ENCODE results near the gene ANKRD29. TPM values are rescaled to one million over a fixed set of nuclear protein-coding genes. Genes with fewer than 3 reads are reported as not detected.

The ANKRD29 gene
- total and polyA plus RNA-seq, 7 experiments from 2014 or later = 0.11 to 0.58 (median 0.18) TPM; not detected in 2

DNA sequence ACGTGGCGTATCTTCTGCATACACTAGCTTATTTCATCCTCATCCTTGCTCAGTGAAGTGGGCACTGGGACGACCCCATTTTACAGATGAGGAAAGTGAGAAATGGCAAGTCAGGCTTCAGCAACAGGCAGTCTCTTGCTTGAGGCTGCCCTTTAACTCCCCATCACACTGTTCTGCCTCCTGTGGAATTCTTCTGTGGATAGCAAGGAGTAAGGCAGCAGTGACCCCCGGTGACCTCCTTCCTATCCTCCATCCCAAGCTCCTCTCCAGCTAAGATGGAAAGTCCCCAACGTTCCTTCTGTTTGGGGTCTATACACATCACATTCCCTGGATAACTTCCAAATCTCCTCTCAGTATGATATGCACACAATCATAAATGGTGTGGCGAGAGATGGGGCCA, 10.5 kb downstream of the ANKRD29 start:
- Histone ChIP-seq H3K27me3 (ENCODE audit: control insufficient read depth in 2 of 2, insufficient read depth in 2 of 2, low read length in 2 of 2) (no peaks in the 10 kb centered on the region), H3K36me3 (ENCODE audit: control insufficient read depth in 2 of 3, insufficient read depth in 3 of 3, low read length in 3 of 3) (no peaks in the 10 kb centered on the region), H3K4me1 (ENCODE audit: control insufficient read depth in 2 of 2, insufficient read depth in 2 of 2, low read length in 2 of 2) (no peaks in the 10 kb centered on the region), H3K9me3 (ENCODE audit: control insufficient read depth in 2 of 3, low read length in 3 of 3) (no peaks in the 10 kb centered on the region), H3K27ac (ENCODE audit: low read depth, low read length) (no peak overlapping the region), H3K4me3 (ENCODE audit: low read length) (no peak overlapping the region)
- H3K9me3 Mint-ChIP-seq = no peaks in the 10 kb centered on the region
- H3K27me3 Mint-ChIP-seq = peaks cover 0 to 35% (median 11%) of the 10 kb centered on the region in 5 donors
- intact Hi-C loops (cut with micrococcal nuclease) = no loop called here
- DNase-seq (no peak), ATAC-seq (no peak)
- no peak overlapping the region for H3K4me3 Mint-ChIP-seq
- no peaks in the 10 kb centered on the region for H3K36me3 Mint-ChIP-seq
- peaks cover 0 to 6% (median 2%) of the 10 kb centered on the region in 7 donors for H3K4me1 Mint-ChIP-seq
- ChIA-PET CTCF (interaction anchor here (1.6 kb wide), 1 partner anchor 11 kb away, joined by 3 read pairs; no protein-coding TSS in a partner anchor), POLR2A (no interaction called here)
- no peak overlapping the region for H3K27ac Mint-ChIP-seq

DNA sequence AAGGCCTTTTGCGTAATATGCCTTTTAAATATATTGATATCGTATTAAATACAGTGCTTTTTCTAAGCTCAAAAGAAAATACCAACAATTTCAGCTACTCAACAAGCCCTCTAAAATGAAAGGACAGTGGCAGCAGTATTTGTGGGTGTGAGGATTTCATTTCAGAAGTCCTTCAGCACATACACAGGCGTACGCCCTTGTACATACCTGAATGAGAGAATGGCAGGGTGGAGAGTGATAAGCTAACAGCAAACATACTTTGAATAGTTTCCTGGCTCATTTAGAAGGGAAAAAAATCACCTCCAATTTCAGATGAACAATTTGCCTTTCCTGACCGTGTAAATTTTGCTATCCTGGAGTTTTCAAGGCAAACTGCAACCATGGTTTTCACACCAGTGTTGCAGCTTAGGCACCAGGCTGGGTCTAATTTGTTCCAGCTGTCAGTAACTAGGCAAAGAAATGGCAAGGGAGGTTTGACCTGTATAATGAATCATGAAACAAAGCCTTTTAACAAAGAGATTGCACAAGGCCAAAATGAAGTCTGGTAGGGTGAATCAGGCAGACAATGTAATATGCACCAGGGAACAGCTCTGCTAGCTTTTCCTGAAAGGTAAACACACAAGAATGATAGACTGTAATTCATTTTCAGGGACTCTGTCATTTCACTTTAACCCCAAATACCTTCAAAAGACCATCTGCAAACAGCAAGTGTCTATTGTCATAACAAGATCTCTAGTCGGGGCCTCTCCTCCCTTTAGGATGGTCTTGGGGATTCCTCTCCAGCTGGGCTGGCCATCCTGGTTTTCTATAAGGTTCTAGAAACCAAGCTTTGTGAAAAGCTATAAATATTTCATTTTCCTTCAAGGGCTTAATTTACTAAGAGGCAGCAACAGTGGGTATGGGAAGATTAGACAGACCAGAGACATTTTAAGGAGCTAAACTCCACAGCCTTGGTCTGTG, 11.5 kb downstream of the ANKRD29 start:
- peaks cover 0 to 33% (median 6%) of the 10 kb centered on the region in 5 donors for H3K27me3 Mint-ChIP-seq
- CTCF ChIA-PET = no interaction called here

DNA sequence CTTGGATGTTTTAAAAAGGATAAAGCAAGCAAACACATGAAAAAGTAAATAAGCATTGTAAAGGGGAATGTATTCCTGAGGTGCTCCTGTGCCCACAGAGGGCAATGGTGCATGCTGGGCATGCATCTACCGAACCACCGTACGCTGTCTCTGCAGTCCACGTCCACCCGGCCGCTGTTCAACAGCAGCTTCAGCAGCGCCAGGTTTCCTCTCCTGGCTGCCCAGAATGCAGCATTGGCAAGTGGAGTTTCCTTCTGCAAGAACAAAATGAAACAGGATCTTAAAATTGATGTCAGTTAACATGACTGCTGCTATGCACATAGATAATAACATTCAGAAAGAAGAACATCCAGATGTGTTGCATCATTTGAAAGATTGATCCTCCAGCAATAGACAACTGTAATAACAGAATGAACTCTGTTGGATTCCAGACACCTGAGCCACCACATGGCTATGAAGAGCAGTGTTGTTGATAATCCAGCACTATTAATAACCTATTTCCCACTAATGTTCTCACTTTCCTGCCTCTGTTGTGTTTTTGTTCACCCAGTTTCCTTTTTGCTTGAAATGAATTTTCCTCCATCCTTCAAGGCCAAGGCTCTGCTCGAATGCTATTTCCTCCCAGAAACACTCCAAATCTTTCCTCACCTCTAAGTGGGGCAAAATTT, 13.6 kb downstream of the ANKRD29 start:
- Mint-ChIP-seq H3K4me3 (no peak overlapping the region), H3K36me3 (no peaks in the 10 kb centered on the region), H3K9me3 (no peaks in the 10 kb centered on the region), H3K27me3 (peaks cover 0 to 47% (median 6%) of the 10 kb centered on the region in 5 donors), H3K27ac (no peak overlapping the region), H3K4me1 (peaks cover 0 to 6% (median 2%) of the 10 kb centered on the region in 7 donors)
- no peaks in the 10 kb centered on the region for H3K27me3 ChIP-seq (ENCODE audit: control insufficient read depth in 2 of 2, insufficient read depth in 2 of 2, low read length in 2 of 2)
- H3K4me1 ChIP-seq (ENCODE audit: control insufficient read depth in 2 of 2, insufficient read depth in 2 of 2, low read length in 2 of 2) = no peaks in the 10 kb centered on the region
- no peaks in the 10 kb centered on the region for H3K36me3 ChIP-seq (ENCODE audit: control insufficient read depth in 2 of 3, insufficient read depth in 3 of 3, low read length in 3 of 3)
- POLR2A ChIA-PET = no interaction called here
- no peak for DNase-seq
- CTCF ChIA-PET = no interaction called here
- H3K4me3 ChIP-seq (ENCODE audit: low read length) = no peak overlapping the region
- intact Hi-C loops (cut with micrococcal nuclease) = no loop called here
- ATAC-seq = no peak
- no peak overlapping the region for H3K27ac ChIP-seq (ENCODE audit: low read depth, low read length)
- no peaks in the 10 kb centered on the region for H3K9me3 ChIP-seq (ENCODE audit: control insufficient read depth in 2 of 3, low read length in 3 of 3)

More for the DNA sequence above, 11.5 kb downstream of the ANKRD29 start:
- no peak overlapping the region for H3K27ac ChIP-seq (ENCODE audit: low read depth, low read length)
- no peaks in the 10 kb centered on the region for H3K9me3 ChIP-seq (ENCODE audit: control insufficient read depth in 2 of 3, low read length in 3 of 3)
- no peaks in the 10 kb centered on the region for H3K36me3 ChIP-seq (ENCODE audit: control insufficient read depth in 2 of 3, insufficient read depth in 3 of 3, low read length in 3 of 3)
- no peak for DNase-seq
- Mint-ChIP-seq H3K4me3 (no peak overlapping the region), H3K9me3 (no peaks in the 10 kb centered on the region), H3K36me3 (no peaks in the 10 kb centered on the region), H3K27ac (no peak overlapping the region), H3K4me1 (peaks cover 0 to 6% (median 2%) of the 10 kb centered on the region in 7 donors)
- POLR2A ChIA-PET = interaction anchor here (0.9 to 1.0 kb wide), 2 partner anchors 10 to 14 kb away, joined by 3 read pairs; no protein-coding TSS in a partner anchor
- intact Hi-C loops (cut with micrococcal nuclease) = no loop called here
- no peaks in the 10 kb centered on the region for H3K27me3 ChIP-seq (ENCODE audit: control insufficient read depth in 2 of 2, insufficient read depth in 2 of 2, low read length in 2 of 2)
- H3K4me1 ChIP-seq (ENCODE audit: control insufficient read depth in 2 of 2, insufficient read depth in 2 of 2, low read length in 2 of 2) = no peaks in the 10 kb centered on the region
- H3K4me3 ChIP-seq (ENCODE audit: low read length) = no peak overlapping the region
- no peak for ATAC-seq

DNA sequence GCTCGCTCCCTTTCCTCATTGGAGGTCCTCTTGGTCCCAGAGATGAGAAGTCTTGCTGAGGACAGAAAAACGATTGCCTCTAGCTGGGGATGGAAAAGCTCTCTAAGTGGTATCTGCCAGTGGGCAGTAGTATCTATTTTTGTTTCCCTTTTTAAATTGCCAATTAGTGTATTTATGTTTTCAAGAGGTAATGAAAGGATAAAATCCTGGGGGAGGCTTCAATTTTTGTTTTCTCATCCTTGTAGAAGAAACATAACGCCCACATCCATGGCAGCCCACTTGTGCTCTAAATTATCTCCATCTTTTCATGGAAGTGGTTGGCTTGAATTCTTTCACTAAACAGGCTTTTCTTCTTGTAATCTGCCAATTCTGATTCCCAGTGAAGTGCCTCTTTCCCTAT, 14.3 kb downstream of the ANKRD29 start:
- Histone ChIP-seq H3K4me1 (ENCODE audit: control insufficient read depth in 2 of 2, insufficient read depth in 2 of 2, low read length in 2 of 2) (no peaks in the 10 kb centered on the region), H3K4me3 (ENCODE audit: low read length) (no peak overlapping the region), H3K36me3 (ENCODE audit: control insufficient read depth in 2 of 3, insufficient read depth in 3 of 3, low read length in 3 of 3) (no peaks in the 10 kb centered on the region), H3K27ac (ENCODE audit: low read depth, low read length) (no peak overlapping the region), H3K27me3 (ENCODE audit: control insufficient read depth in 2 of 2, insufficient read depth in 2 of 2, low read length in 2 of 2) (no peaks in the 10 kb centered on the region), H3K9me3 (ENCODE audit: control insufficient read depth in 2 of 3, low read length in 3 of 3) (no peaks in the 10 kb centered on the region)
- H3K9me3 Mint-ChIP-seq = no peaks in the 10 kb centered on the region
- no peak overlapping the region for H3K4me3 Mint-ChIP-seq
- H3K36me3 Mint-ChIP-seq = no peaks in the 10 kb centered on the region
- POLR2A ChIA-PET = no interaction called here
- CTCF ChIA-PET = no interaction called here
- peaks cover 0 to 6% (median 2%) of the 10 kb centered on the region in 7 donors for H3K4me1 Mint-ChIP-seq
- intact Hi-C loops (cut with micrococcal nuclease) = no loop called here
- H3K27me3 Mint-ChIP-seq = peaks cover 0 to 52% (median 5%) of the 10 kb centered on the region in 5 donors
- ATAC-seq (no peak), DNase-seq (no peak)
- no peak overlapping the region for H3K27ac Mint-ChIP-seq

DNA sequence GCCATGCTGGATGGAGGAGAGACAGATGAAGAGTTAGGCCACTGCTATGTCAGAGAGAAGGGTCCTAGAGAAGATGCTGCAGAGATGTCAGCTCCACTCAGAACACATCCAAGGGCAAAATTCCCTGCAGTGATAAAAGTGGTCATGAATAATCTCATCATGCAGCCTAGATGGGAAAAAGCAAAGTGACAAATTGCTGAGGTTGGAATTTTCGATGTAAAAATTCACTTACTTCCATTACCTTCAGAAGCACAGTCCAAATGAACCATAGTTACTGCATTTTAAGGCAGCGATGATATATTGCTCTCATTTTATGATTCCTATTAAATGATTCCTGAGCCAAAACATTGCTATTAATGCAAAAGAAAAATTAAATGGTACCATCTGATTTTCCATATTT, 16.4 kb downstream of the ANKRD29 start:
- Histone ChIP-seq H3K27me3 (ENCODE audit: control insufficient read depth in 2 of 2, insufficient read depth in 2 of 2, low read length in 2 of 2) (no peaks in the 10 kb centered on the region), H3K4me1 (ENCODE audit: control insufficient read depth in 2 of 2, insufficient read depth in 2 of 2, low read length in 2 of 2) (no peaks in the 10 kb centered on the region), H3K4me3 (ENCODE audit: low read length) (no peak overlapping the region), H3K9me3 (ENCODE audit: control insufficient read depth in 2 of 3, low read length in 3 of 3) (no peaks in the 10 kb centered on the region), H3K36me3 (ENCODE audit: control insufficient read depth in 2 of 3, insufficient read depth in 3 of 3, low read length in 3 of 3) (no peaks in the 10 kb centered on the region), H3K27ac (ENCODE audit: low read depth, low read length) (no peak overlapping the region)
- ChIA-PET POLR2A (no interaction called here), CTCF (no interaction called here)
- H3K36me3 Mint-ChIP-seq = no peaks in the 10 kb centered on the region
- H3K4me3 Mint-ChIP-seq = no peak overlapping the region
- intact Hi-C loops (cut with micrococcal nuclease) = no loop called here
- H3K4me1 Mint-ChIP-seq = peaks cover 0 to 6% (median 2%) of the 10 kb centered on the region in 7 donors
- ATAC-seq (no peak), DNase-seq (no peak)
- H3K9me3 Mint-ChIP-seq = peaks cover 0 to 5% (median 0%) of the 10 kb centered on the region in 11 donors
- no peak overlapping the region for H3K27ac Mint-ChIP-seq
- peaks cover 0 to 41% (median 4%) of the 10 kb centered on the region in 5 donors for H3K27me3 Mint-ChIP-seq

DNA sequence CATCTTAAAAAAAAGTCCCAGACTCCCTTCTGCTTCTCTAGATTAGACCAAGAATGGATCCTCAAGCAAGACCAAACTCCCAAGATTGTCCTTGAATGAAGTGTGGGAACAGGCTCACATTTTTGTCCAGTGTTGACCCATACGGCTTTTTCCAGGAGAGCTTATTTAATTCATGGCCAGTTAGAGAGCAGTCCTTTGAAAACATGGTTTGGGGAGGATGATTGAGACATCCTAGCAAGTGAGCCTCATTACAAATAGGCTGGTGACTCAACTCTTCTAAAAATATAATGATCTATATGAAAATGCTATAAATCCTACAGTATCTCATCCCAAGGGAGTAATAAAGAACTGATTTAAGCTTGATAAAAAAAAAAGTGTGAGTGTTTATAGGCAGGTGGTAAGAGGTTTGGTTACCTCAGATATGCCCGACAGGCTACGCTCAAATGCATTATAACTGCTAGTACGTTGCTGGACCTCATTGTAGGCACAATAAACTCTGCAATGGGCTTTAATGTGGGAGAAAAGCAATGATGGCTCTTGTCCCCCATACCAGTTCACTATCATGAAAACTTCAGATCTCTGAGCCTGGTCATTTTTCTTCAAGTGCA, 17.0 kb downstream of the ANKRD29 start:
- H3K4me1 Mint-ChIP-seq = peaks cover 0 to 6% (median 2%) of the 10 kb centered on the region in 7 donors
- CTCF ChIA-PET = no interaction called here
- H3K27me3 Mint-ChIP-seq = peaks cover 0 to 41% (median 4%) of the 10 kb centered on the region in 5 donors
- no peaks in the 10 kb centered on the region for H3K27me3 ChIP-seq (ENCODE audit: control insufficient read depth in 2 of 2, insufficient read depth in 2 of 2, low read length in 2 of 2)
- H3K9me3 Mint-ChIP-seq = peaks cover 0 to 5% (median 0%) of the 10 kb centered on the region in 11 donors
- no peak overlapping the region for H3K4me3 ChIP-seq (ENCODE audit: low read length)
- H3K27ac ChIP-seq (ENCODE audit: low read depth, low read length) = no peak overlapping the region
- DNase-seq (no peak), ATAC-seq (no peak)
- intact Hi-C loops (cut with micrococcal nuclease) = no loop called here
- H3K36me3 ChIP-seq (ENCODE audit: control insufficient read depth in 2 of 3, insufficient read depth in 3 of 3, low read length in 3 of 3) = no peaks in the 10 kb centered on the region
- POLR2A ChIA-PET = no interaction called here
- H3K4me3 Mint-ChIP-seq = no peak overlapping the region
- H3K27ac Mint-ChIP-seq = no peak overlapping the region
- no peaks in the 10 kb centered on the region for H3K4me1 ChIP-seq (ENCODE audit: control insufficient read depth in 2 of 2, insufficient read depth in 2 of 2, low read length in 2 of 2)
- no peaks in the 10 kb centered on the region for H3K36me3 Mint-ChIP-seq
- no peaks in the 10 kb centered on the region for H3K9me3 ChIP-seq (ENCODE audit: control insufficient read depth in 2 of 3, low read length in 3 of 3)

Data from naive thymus-derived CD4-positive, alpha-beta T cell (primary cell).